Suprapubic skin (tissue), 4 donors: Measurements from ENCODE around the gene ODAD4. TPM values are rescaled to one million over a fixed set of nuclear protein-coding genes. Genes with fewer than 3 reads are reported as not detected.
A peak's percentile ranks its signal among the peaks of the same experiment; 100 is the strongest.

Source experiments
- DNase-seq, 2 donors: peaks; one replicate each; pipeline ENCODE4 v3.0.0-alpha.2; 2019; ENCODE audit warnings: low spot score in 2 of 2
- H3K27ac ChIP-seq: fragments of 200-600 bp; sonication (generic); one replicate; pipeline ENCODE4 v1.5.1; 2019
- H3K27me3 ChIP-seq: fragments of 200-600 bp; sonication (generic); one replicate; pipeline ENCODE4 v1.5.1; 2019
- H3K36me3 ChIP-seq: fragments of 200-600 bp; sonication (generic); one replicate; pipeline ENCODE4 v1.5.1; 2019
- H3K4me1 ChIP-seq: fragments of 200-600 bp; sonication (generic); one replicate; pipeline ENCODE4 v1.5.1; 2019
- H3K4me3 ChIP-seq: fragments of 200-600 bp; sonication (generic); one replicate; pipeline ENCODE4 v1.5.1; 2019; ENCODE audit warnings: mild to moderate bottlenecking
- H3K9me3 ChIP-seq: fragments of 200-600 bp; sonication (generic); one replicate; pipeline ENCODE4 v1.5.1; 2019
- CTCF ChIP-seq, 2 donors: fragments of 200-600 bp in 1 of 2; fragments of 450-650 bp in 1 of 2; sonication (generic) in 1 of 2; IDR thresholded peaks; one replicate each; pipeline ENCODE4 v1.5.1; 2016 to 2019; ENCODE audit warnings: antibody characterized with exemption in 2 of 2, mild to moderate bottlenecking in 1 of 2, moderate library complexity in 1 of 2
- EP300 ChIP-seq: sonication (generic); formaldehyde crosslinking; IDR thresholded peaks from one replicate; pipeline ENCODE4 v1.6.1; 2017; ENCODE audit warnings: antibody characterized with exemption
- POLR2A ChIP-seq, 2 donors: fragments of 450-650 bp; IDR thresholded peaks; one replicate each; pipeline ENCODE4 v1.6.1; 2017; ENCODE audit warnings: antibody characterized with exemption in 2 of 2, mild to moderate bottlenecking in 2 of 2, moderate library complexity in 2 of 2
- POLR2AphosphoS5 ChIP-seq, 3 donors: sonication (generic); formaldehyde crosslinking; IDR thresholded peaks; one replicate each; pipeline ENCODE4 v1.6.1; 2017; ENCODE audit warnings: antibody characterized with exemption in 3 of 3
- WGBS: methylation state at CpG from one replicate; pipeline ENCODE4 v1.1.5; 2018; 5-methylcytosine and 5-hydroxymethylcytosine counted together
- total RNA-seq, 4 donors: library from RNA; depleted of rRNA; stranded (reverse); fragments of >200 nt; gene quantifications; one replicate each; pipeline ENCODE4 v1.1.0, GENCODE V29; 2016

The ODAD4 gene
- total RNA-seq, 4 donors from 2014 or later, result 0.42 to 1.9 (median 1.3) TPM; not detected in 1

GRCh38 chr17:41982026-41982760 lies 51.8 kb downstream of the ODAD4 start:
- TF ChIP-seq POLR2AphosphoS5 (IDR thresholded peaks at IDR 0.05), result no peak
- TF ChIP-seq POLR2A (IDR thresholded peaks at IDR 0.05), result no peak
- no peak for TF ChIP-seq CTCF (IDR thresholded peaks at IDR 0.05)
- TF ChIP-seq EP300, result no peak
- Histone ChIP-seq H3K9me3 (no peaks in the 10 kb centered on the region), H3K27me3 (no peaks in the 10 kb centered on the region), H3K36me3 (peaks cover 72% of the 10 kb centered on the region), H3K4me1 (peaks cover 13% of the 10 kb centered on the region), H3K4me3 (no peak overlapping the region), H3K27ac (no peak overlapping the region)
- DNase-seq, result peak in 1 of 2 donors; percentile 52
- 59% methylated on average over 14 of the region's 14 CpGs for WGBS

- DNase-seq, result peak in 1 of 2 donors; percentile 22
- no peaks in the 10 kb centered on the region for H3K27me3 ChIP-seq
- no peak for TF ChIP-seq POLR2A (IDR thresholded peaks at IDR 0.05)
- no peak for TF ChIP-seq POLR2AphosphoS5 (IDR thresholded peaks at IDR 0.05)
- no peak for TF ChIP-seq EP300
- TF ChIP-seq CTCF (IDR thresholded peaks at IDR 0.05), result no peak
- no peaks in the 10 kb centered on the region for H3K9me3 ChIP-seq
- H3K4me3 ChIP-seq, result no peak overlapping the region
- no peaks in the 10 kb centered on the region for H3K4me1 ChIP-seq
- H3K27ac ChIP-seq, result no peak overlapping the region
- H3K36me3 ChIP-seq, result peaks cover 77% of the 10 kb centered on the region
- 95% methylated on average over 8 of the region's 8 CpGs for WGBS
Observed at GRCh38 chr17:41984454-41984853, 54.0 kb downstream of the ODAD4 start.

GRCh38 chr17:41985919-41986318 lies 55.5 kb downstream of the ODAD4 start:
- TF ChIP-seq EP300 (no peak), CTCF (IDR thresholded peaks at IDR 0.05) (no peak), POLR2A (IDR thresholded peaks at IDR 0.05) (no peak), POLR2AphosphoS5 (IDR thresholded peaks at IDR 0.05) (no peak)
- Histone ChIP-seq H3K36me3 (peaks cover 78% of the 10 kb centered on the region), H3K27me3 (no peaks in the 10 kb centered on the region), H3K27ac (no peak overlapping the region), H3K4me1 (no peaks in the 10 kb centered on the region), H3K4me3 (no peak overlapping the region), H3K9me3 (no peaks in the 10 kb centered on the region)
- WGBS, result 86% methylated on average over 8 of the region's 8 CpGs
- DNase-seq, result no peak

- Histone ChIP-seq H3K4me1 (no peaks in the 10 kb centered on the region), H3K9me3 (no peaks in the 10 kb centered on the region), H3K4me3 (no peak overlapping the region), H3K27ac (no peak overlapping the region), H3K36me3 (peaks cover 78% of the 10 kb centered on the region), H3K27me3 (no peaks in the 10 kb centered on the region)
- DNase-seq, result no peak
- 87% methylated on average over 1 of the region's 1 CpG for WGBS
- no peak for TF ChIP-seq POLR2AphosphoS5 (IDR thresholded peaks at IDR 0.05)
Observed at GRCh38 chr17:41986634-41987033, 56.2 kb downstream of the ODAD4 start.

GRCh38 chr17:41987642-41988041 lies 57.2 kb downstream of the ODAD4 start:
- Histone ChIP-seq H3K4me3 (no peak overlapping the region), H3K36me3 (peaks cover 81% of the 10 kb centered on the region), H3K9me3 (no peaks in the 10 kb centered on the region), H3K27me3 (no peaks in the 10 kb centered on the region), H3K4me1 (no peaks in the 10 kb centered on the region), H3K27ac (no peak overlapping the region)
- peak in 1 of 2 donors; percentile 26 for DNase-seq
- no peak for TF ChIP-seq POLR2AphosphoS5 (IDR thresholded peaks at IDR 0.05)
- no peak for TF ChIP-seq CTCF (IDR thresholded peaks at IDR 0.05)
- no peak for TF ChIP-seq EP300
- no peak for TF ChIP-seq POLR2A (IDR thresholded peaks at IDR 0.05)
- 74% methylated on average over 3 of the region's 3 CpGs for WGBS
